Mesenchymal stem cell (in vitro differentiated cells and primary cell): ENCODE measurements around the gene GSTO1.

ENCODE experiments used
- DNase-seq: peaks from one replicate; pipeline ENCODE4 v3.0.0-alpha.2; 2013
- H2AFZ ChIP-seq: one replicate; pipeline ENCODE4 v1.6.1; 2013; ENCODE audit warnings: low read depth, mild to moderate bottlenecking, control low read depth, inconsistent platforms, low read length, moderate library complexity
- H2AK5ac ChIP-seq: 2 replicates; pipeline ENCODE4 v1.6.1; 2013; ENCODE audit warnings: low read length, moderate library complexity, mild to moderate bottlenecking, inconsistent platforms; ENCODE audit not compliant: severe bottlenecking
- H2BK120ac ChIP-seq: one replicate; pipeline ENCODE4 v1.6.1; 2013; ENCODE audit warnings: low read depth, mild to moderate bottlenecking, inconsistent platforms, low read length, moderate library complexity
- H2BK12ac ChIP-seq, 2 experiments: one replicate each; pipeline ENCODE4 v1.6.1; 2013; ENCODE audit warnings: inconsistent platforms in 2 of 2, low read length in 2 of 2, mild to moderate bottlenecking in 2 of 2, moderate library complexity in 2 of 2, control low read depth in 1 of 2
- H2BK15ac ChIP-seq: one replicate; pipeline ENCODE4 v1.6.1; 2013; ENCODE audit warnings: mild to moderate bottlenecking, low read depth, inconsistent platforms; ENCODE audit not compliant: poor library complexity, severe bottlenecking
- H2BK5ac ChIP-seq: 2 replicates; pipeline ENCODE4 v1.6.1; 2013; ENCODE audit warnings: low read depth, mild to moderate bottlenecking, low read length, control low read depth, inconsistent platforms; ENCODE audit not compliant: poor library complexity, severe bottlenecking
- H3K14ac ChIP-seq, 2 experiments: one replicate each; pipeline ENCODE4 v1.6.1; 2013; ENCODE audit warnings: inconsistent platforms in 2 of 2, low read length in 2 of 2, control low read depth in 1 of 2, mild to moderate bottlenecking in 1 of 2, moderate library complexity in 1 of 2
- H3K18ac ChIP-seq, 2 experiments: one replicate each; pipeline ENCODE4 v1.6.1; 2013; ENCODE audit warnings: inconsistent platforms in 2 of 2, low read length in 2 of 2, control low read depth in 1 of 2, low read depth in 1 of 2, mild to moderate bottlenecking in 1 of 2
- H3K23ac ChIP-seq, 2 experiments: one replicate each; pipeline ENCODE4 v1.6.1; 2013; ENCODE audit warnings: inconsistent platforms in 2 of 2, low read length in 2 of 2, mild to moderate bottlenecking in 2 of 2, moderate library complexity in 2 of 2, control low read depth in 1 of 2
- H3K27ac ChIP-seq: 2 replicates; pipeline ENCODE4 v1.5.1; 2013; ENCODE audit warnings: mild to moderate bottlenecking, moderate library complexity, low read length, control low read depth, inconsistent platforms; ENCODE audit not compliant: poor library complexity, severe bottlenecking
- H3K27me3 ChIP-seq, 2 experiments: 2 replicates each; pipeline versions ENCODE4 v1.6.1 to v1.7.0; 2013; ENCODE audit warnings: low read length in 2 of 2, mild to moderate bottlenecking in 2 of 2, moderate library complexity in 2 of 2, control low read depth in 1 of 2, inconsistent platforms in 1 of 2; ENCODE audit not compliant: control insufficient read depth in 1 of 2, insufficient read depth in 1 of 2
- H3K36me3 ChIP-seq, 2 experiments: 2 replicates each; pipeline versions ENCODE4 v1.6.1 to v1.7.0; 2013; ENCODE audit warnings: low read length in 2 of 2, control low read depth in 1 of 2, inconsistent platforms in 1 of 2, low read depth in 1 of 2, mild to moderate bottlenecking in 1 of 2; ENCODE audit not compliant: insufficient read depth in 2 of 2, control insufficient read depth in 1 of 2
- H3K4ac ChIP-seq, 2 experiments: one replicate each; pipeline ENCODE4 v1.6.1; 2013; ENCODE audit warnings: inconsistent platforms in 2 of 2, low read length in 2 of 2, mild to moderate bottlenecking in 2 of 2, moderate library complexity in 2 of 2, control low read depth in 1 of 2, low read depth in 1 of 2
- H3K4me1 ChIP-seq: 2 replicates; pipeline ENCODE4 v1.6.1; 2013; ENCODE audit warnings: low read depth, low read length, control low read depth; ENCODE audit not compliant: control insufficient read depth, insufficient read depth
- H3K4me2 ChIP-seq: 2 replicates; pipeline ENCODE4 v1.6.1; 2013; ENCODE audit warnings: low read length, mild to moderate bottlenecking, inconsistent platforms; ENCODE audit not compliant: poor library complexity, severe bottlenecking
- H3K4me3 ChIP-seq, 2 experiments: 2 replicates each; pipeline versions ENCODE4 v1.5.1 to v1.7.0; 2013; ENCODE audit warnings: low read length in 2 of 2, mild to moderate bottlenecking in 2 of 2, control low read depth in 1 of 2, low read depth in 1 of 2; ENCODE audit not compliant: insufficient read depth in 1 of 2
- H3K79me1 ChIP-seq: replicated peaks from 2 replicates; pipeline ENCODE4 v1.6.1; 2013; ENCODE audit warnings: mild to moderate bottlenecking, control low read depth, low read length, inconsistent platforms; ENCODE audit not compliant: poor library complexity, severe bottlenecking
- H3K9ac ChIP-seq: 2 replicates; pipeline ENCODE4 v1.7.0; 2013; ENCODE audit warnings: mild to moderate bottlenecking, low read length, moderate library complexity
- H3K9me3 ChIP-seq: 2 replicates; pipeline ENCODE4 v1.7.0; 2013; ENCODE audit warnings: mild to moderate bottlenecking, low read length; ENCODE audit not compliant: control insufficient read depth
- H4K8ac ChIP-seq: one replicate; pipeline ENCODE4 v1.6.1; 2013; ENCODE audit warnings: inconsistent platforms, mild to moderate bottlenecking, low read length, moderate library complexity
- H4K91ac ChIP-seq: one replicate; pipeline ENCODE4 v1.6.1; 2013; ENCODE audit warnings: mild to moderate bottlenecking, low read length, inconsistent platforms
- WGBS: methylation state at CpG from one replicate; pipeline ENCODE4 v1.1.7; 2013; ENCODE audit warnings: mixed read lengths; 5-methylcytosine and 5-hydroxymethylcytosine counted together

The GSTO1 gene

GRCh38 chr10:104243512-104243911 is 11.2 kb upstream of the GSTO1 start:
- Histone ChIP-seq H4K91ac (no peak overlapping the region), H3K23ac (no peak overlapping the region), H3K14ac (no peak overlapping the region), H2AFZ (no peak overlapping the region), H3K27ac (no peak overlapping the region), H3K18ac (no peak overlapping the region), H3K79me1 (no peaks in the 10 kb centered on the region), H3K9ac (no peak overlapping the region), H2BK5ac (no peak overlapping the region), H3K4me3 (no peak overlapping the region), H3K9me3 (no peaks in the 10 kb centered on the region), H3K36me3 (no peaks in the 10 kb centered on the region), H3K27me3 (peaks cover 3 to 22% of the 10 kb centered on the region in 2 experiments), H2AK5ac (no peak overlapping the region), H4K8ac (no peak overlapping the region), H2BK15ac (no peak overlapping the region), H3K4ac (no peak overlapping the region), H2BK12ac (no peak overlapping the region), H2BK120ac (no peak overlapping the region), H3K4me1 (no peaks in the 10 kb centered on the region), H3K4me2 (no peak overlapping the region)
- 96% methylated on average over 4 of the region's 5 CpGs for WGBS
- DNase-seq = no peak

GRCh38 chr10:104245066-104245632 is 9.5 kb upstream of the GSTO1 start:
- Histone ChIP-seq H3K4me3 (no peak overlapping the region), H3K27ac (no peak overlapping the region), H3K4me2 (no peak overlapping the region), H3K14ac (peak overlapping the region in 1 of 2 experiments; percentile 65), H4K8ac (peak overlapping the region; percentile 32), H2AFZ (no peak overlapping the region), H3K27me3 (peaks cover 2 to 6% of the 10 kb centered on the region in 2 experiments), H3K9ac (no peak overlapping the region), H3K18ac (no peak overlapping the region), H2BK12ac (no peak overlapping the region), H3K23ac (no peak overlapping the region), H2BK15ac (no peak overlapping the region), H3K4ac (no peak overlapping the region), H3K9me3 (no peaks in the 10 kb centered on the region), H4K91ac (no peak overlapping the region), H2BK120ac (no peak overlapping the region), H3K4me1 (no peaks in the 10 kb centered on the region), H3K79me1 (no peaks in the 10 kb centered on the region), H2AK5ac (no peak overlapping the region), H2BK5ac (no peak overlapping the region), H3K36me3 (no peaks in the 10 kb centered on the region)
- no peak for DNase-seq
- WGBS = 98% methylated on average over 21 of the region's 34 CpGs

GRCh38 chr10:104246976-104247375 is 7.7 kb upstream of the GSTO1 start:
- H3K23ac ChIP-seq = no peak overlapping the region
- no peak overlapping the region for H3K18ac ChIP-seq
- H2BK5ac ChIP-seq = no peak overlapping the region
- DNase-seq = no peak
- 48% methylated on average over 2 of the region's 2 CpGs for WGBS
- H3K27me3 ChIP-seq = no peaks in the 10 kb centered on the region
- H3K9ac ChIP-seq = peak overlapping the region; percentile 85
- no peak overlapping the region for H3K4me2 ChIP-seq
- H2BK15ac ChIP-seq = no peak overlapping the region
- H2AK5ac ChIP-seq = no peak overlapping the region
- H3K14ac ChIP-seq = no peak overlapping the region
- no peak overlapping the region for H3K4ac ChIP-seq
- H2AFZ ChIP-seq = no peak overlapping the region
- no peak overlapping the region for H2BK120ac ChIP-seq
- H3K27ac ChIP-seq = no peak overlapping the region
- no peak overlapping the region for H4K8ac ChIP-seq
- H2BK12ac ChIP-seq = no peak overlapping the region
- H3K9me3 ChIP-seq = no peaks in the 10 kb centered on the region
- peak overlapping the region in 1 of 2 experiments; percentile 38 for H3K4me3 ChIP-seq
- no peaks in the 10 kb centered on the region for H3K79me1 ChIP-seq
- no peaks in the 10 kb centered on the region for H3K4me1 ChIP-seq
- H3K36me3 ChIP-seq = no peaks in the 10 kb centered on the region
- no peak overlapping the region for H4K91ac ChIP-seq

- no peaks in the 10 kb centered on the region for H3K27me3 ChIP-seq
- DNase-seq = no peak
- no peak overlapping the region for H2AFZ ChIP-seq
- WGBS = 100% methylated on average over 2 of the region's 3 CpGs
- H3K79me1 ChIP-seq = no peaks in the 10 kb centered on the region
- no peak overlapping the region for H3K4me2 ChIP-seq
- H3K36me3 ChIP-seq = no peaks in the 10 kb centered on the region
- H2BK120ac ChIP-seq = no peak overlapping the region
- H4K91ac ChIP-seq = no peak overlapping the region
- H3K4ac ChIP-seq = no peak overlapping the region
- H3K23ac ChIP-seq = no peak overlapping the region
- no peak overlapping the region for H2AK5ac ChIP-seq
- H3K9me3 ChIP-seq = no peaks in the 10 kb centered on the region
- no peak overlapping the region for H2BK15ac ChIP-seq
- H3K27ac ChIP-seq = no peak overlapping the region
- H2BK12ac ChIP-seq = no peak overlapping the region
- no peak overlapping the region for H2BK5ac ChIP-seq
- H3K18ac ChIP-seq = no peak overlapping the region
- H3K4me1 ChIP-seq = no peaks in the 10 kb centered on the region
- H4K8ac ChIP-seq = no peak overlapping the region
- no peak overlapping the region for H3K14ac ChIP-seq
- H3K4me3 ChIP-seq = peak overlapping the region in 1 of 2 experiments; percentile 38
- H3K9ac ChIP-seq = peak overlapping the region; percentile 75
These were observed 7.1 kb upstream of the GSTO1 start for GRCh38 chr10:104247513-104248146.
